ENCODE data around the gene CYP4F3.

Gene CYP4F3

GRCh38 chr19:15612342-15612741, 28.4 kb upstream of the CYP4F3 start:
- in situ Hi-C loops (cut with HindIII; ENCODE audit: low sequenced_read_pairs), result no loop called here
- DNase-seq (ENCODE audit: low read depth), result no peak
- no peak overlapping the region for H3K4me3 ChIP-seq (ENCODE audit: low read depth, low read length)
- TF ChIP-seq CTCF (IDR thresholded peaks at IDR 0.05; ENCODE audit: low read depth, low read length, missing control alignments), result no peak

- H3K4me3 ChIP-seq (ENCODE audit: low read depth, low read length), result no peak overlapping the region
- DNase-seq (ENCODE audit: low read depth), result no peak
- no peak for TF ChIP-seq CTCF (IDR thresholded peaks at IDR 0.05; ENCODE audit: low read depth, low read length, missing control alignments)
- in situ Hi-C loops (cut with HindIII; ENCODE audit: low sequenced_read_pairs), result no loop called here
Measured at GRCh38 chr19:15613338-15613737, 27.4 kb upstream of the CYP4F3 start.

DNA sequence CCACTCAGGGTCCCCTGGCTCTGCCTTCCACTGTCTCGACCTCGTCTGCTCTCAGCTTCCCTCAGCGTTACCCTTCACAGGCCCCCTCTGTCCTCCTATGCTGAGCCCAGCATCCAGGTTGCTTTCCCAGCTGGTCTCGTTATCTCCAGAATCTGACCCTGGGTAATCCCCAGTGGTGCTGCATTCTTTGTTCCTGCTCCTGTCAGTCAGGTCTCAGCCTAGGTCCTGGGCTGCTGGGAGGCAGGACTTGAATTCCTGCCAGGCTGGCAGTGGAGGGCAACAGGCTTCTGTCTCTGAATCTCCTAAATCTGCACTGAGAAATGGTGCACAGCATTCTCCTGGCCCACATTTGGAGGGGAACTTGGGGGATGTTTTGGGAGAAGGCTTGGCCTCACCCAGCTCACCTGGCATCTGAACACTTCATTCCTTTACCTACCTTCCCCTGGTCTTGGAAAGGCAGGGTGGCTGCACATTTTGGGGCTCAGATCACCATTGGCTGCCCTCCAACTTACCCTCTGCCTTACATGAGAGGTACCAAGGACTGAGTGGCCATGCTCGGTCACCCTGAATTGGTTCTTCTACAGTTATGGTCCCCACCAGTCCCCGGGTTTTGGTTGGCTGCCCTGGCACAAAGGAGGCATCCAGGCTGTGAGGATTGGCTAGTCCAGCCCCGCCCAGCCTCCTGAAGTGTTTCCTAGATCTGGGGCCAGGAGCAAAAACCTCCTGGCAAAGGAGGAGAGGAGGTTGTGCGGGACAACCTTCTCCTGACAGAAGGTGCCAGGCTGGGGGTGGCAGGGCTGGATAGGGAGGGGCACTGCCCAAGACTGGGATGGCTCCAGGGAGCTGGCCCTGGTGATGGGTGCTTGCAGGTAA, 26.0 kb upstream of the CYP4F3 start, which contains the start of gene CYP4F8:
CYP4F8 (plus strand) TSS at position 712 of the 873 bp plus-strand sequence. CDS start 399 bp downstream, outside the sequence.
- in situ Hi-C loops (cut with HindIII; ENCODE audit: low sequenced_read_pairs), result no loop called here
- no peak within 1 kb of the TSS for H3K4me3 ChIP-seq (ENCODE audit: low read depth, low read length)
- no peak for TF ChIP-seq CTCF (IDR thresholded peaks at IDR 0.05; ENCODE audit: low read depth, low read length, missing control alignments)
- no peak for DNase-seq (ENCODE audit: low read depth)

DNA sequence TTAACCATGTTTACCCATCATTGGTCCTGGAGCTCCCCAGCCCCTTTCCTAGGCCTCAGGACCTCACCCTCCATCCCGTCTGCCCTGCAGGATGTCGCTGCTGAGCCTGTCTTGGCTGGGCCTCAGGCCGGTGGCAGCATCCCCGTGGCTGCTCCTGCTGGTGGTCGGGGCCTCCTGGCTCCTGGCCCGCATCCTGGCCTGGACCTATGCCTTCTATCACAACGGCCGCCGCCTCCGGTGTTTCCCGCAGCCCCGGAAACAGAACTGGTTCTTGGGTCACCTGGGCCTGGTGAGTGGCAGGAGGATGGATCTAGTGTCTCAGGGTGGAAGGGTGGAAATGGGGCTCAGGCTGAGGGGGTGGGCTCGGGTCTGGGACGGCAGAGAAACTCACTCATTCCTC, 25.2 kb upstream of the CYP4F3 start:
- in situ Hi-C loops (cut with HindIII; ENCODE audit: low sequenced_read_pairs), result no loop called here
- DNase-seq (ENCODE audit: low read depth), result no peak
- no peak overlapping the region for H3K4me3 ChIP-seq (ENCODE audit: low read depth, low read length)
- no peak for TF ChIP-seq CTCF (IDR thresholded peaks at IDR 0.05; ENCODE audit: low read depth, low read length, missing control alignments)

- no peak overlapping the region for H3K4me3 ChIP-seq (ENCODE audit: low read depth, low read length)
- no peak for TF ChIP-seq CTCF (IDR thresholded peaks at IDR 0.05; ENCODE audit: low read depth, low read length, missing control alignments)
- in situ Hi-C loops (cut with HindIII; ENCODE audit: low sequenced_read_pairs), result no loop called here
- DNase-seq (ENCODE audit: low read depth), result no peak
Measured at GRCh38 chr19:15616183-15616582, 24.5 kb upstream of the CYP4F3 start.

GRCh38 chr19:15616627-15617270, 23.9 kb upstream of the CYP4F3 start:
- TF ChIP-seq CTCF (IDR thresholded peaks at IDR 0.05; ENCODE audit: low read depth, low read length, missing control alignments), result no peak
- no peak for DNase-seq (ENCODE audit: low read depth)
- in situ Hi-C loops (cut with HindIII; ENCODE audit: low sequenced_read_pairs), result no loop called here
- no peak overlapping the region for H3K4me3 ChIP-seq (ENCODE audit: low read depth, low read length)
